ENCODE results near the gene MASP2. TPM values are rescaled to one million over a fixed set of nuclear protein-coding genes. Genes with fewer than 3 reads are reported as not detected.

MASP2 gene
- total RNA-seq, 4 donors from 2014 or later = not detected

- Histone ChIP-seq H3K27me3 (no peaks in the 10 kb centered on the region), H3K36me3 (no peaks in the 10 kb centered on the region), H3K9me3 (no peaks in the 10 kb centered on the region), H3K4me3 (no peak overlapping the region), H3K27ac (no peak overlapping the region), H3K4me1 (no peaks in the 10 kb centered on the region)
- WGBS, 2 donors = 51 to 54% methylated on average over 23 to 32 of the region's 32 CpGs
- DNase-seq (ENCODE audit: low spot score in 2 of 2) = no peak
- TF ChIP-seq EP300 (IDR thresholded peaks at IDR 0.05) (no peak), POLR2A (IDR thresholded peaks at IDR 0.05) (no peak), CTCF (IDR thresholded peaks at IDR 0.05) (no peak)
These were observed 1.4 kb downstream of the MASP2 start for GRCh38 chr1:11045428-11046269.

GRCh38 chr1:11044849-11045427, 2.1 kb downstream of the MASP2 start:
- H3K4me3 ChIP-seq = no peak overlapping the region
- H3K4me1 ChIP-seq = no peaks in the 10 kb centered on the region
- no peaks in the 10 kb centered on the region for H3K36me3 ChIP-seq
- H3K27me3 ChIP-seq = no peaks in the 10 kb centered on the region
- TF ChIP-seq CTCF (IDR thresholded peaks at IDR 0.05) = no peak
- DNase-seq (ENCODE audit: low spot score in 2 of 2) = no peak
- no peak overlapping the region for H3K27ac ChIP-seq
- no peaks in the 10 kb centered on the region for H3K9me3 ChIP-seq
- 79 to 87% methylated on average over 15 to 16 of the region's 16 CpGs for WGBS, 2 donors

- Histone ChIP-seq H3K9me3 (no peaks in the 10 kb centered on the region), H3K27ac (no peak overlapping the region), H3K36me3 (no peaks in the 10 kb centered on the region), H3K27me3 (no peaks in the 10 kb centered on the region), H3K4me1 (no peaks in the 10 kb centered on the region), H3K4me3 (no peak overlapping the region)
- WGBS, 2 donors = 76 to 85% methylated on average over 12 to 13 of the region's 16 CpGs
- no peak for DNase-seq (ENCODE audit: low spot score in 2 of 2)
- TF ChIP-seq CTCF (IDR thresholded peaks at IDR 0.05) (no peak), POLR2A (IDR thresholded peaks at IDR 0.05) (no peak), EP300 (IDR thresholded peaks at IDR 0.05) (no peak)
These were observed 2.8 kb downstream of the MASP2 start for GRCh38 chr1:11044086-11044848.

GRCh38 chr1:11042995-11043874, 3.8 kb downstream of the MASP2 start:
- no peak for DNase-seq (ENCODE audit: low spot score in 2 of 2)
- Histone ChIP-seq H3K9me3 (no peaks in the 10 kb centered on the region), H3K36me3 (no peaks in the 10 kb centered on the region), H3K4me1 (peaks cover 0 to 1% (median 0%) of the 10 kb centered on the region in 4 donors), H3K27me3 (no peaks in the 10 kb centered on the region), H3K27ac (no peak overlapping the region), H3K4me3 (no peak overlapping the region)
- no peak for TF ChIP-seq POLR2A (IDR thresholded peaks at IDR 0.05)
- TF ChIP-seq CTCF (IDR thresholded peaks at IDR 0.05) = no peak
- TF ChIP-seq EP300 (IDR thresholded peaks at IDR 0.05) = no peak
- WGBS, 2 donors = 75 to 78% methylated on average over 14 to 19 of the region's 19 CpGs

All from tibial nerve (tissue), 4 donors.